GM21717 (cell line): ENCODE data around the gene ZRANB1.
A peak's percentile ranks its signal among the peaks of the same experiment; 100 is the strongest.
"Not testable (repeated sequence)": the region's sequence is repeated elsewhere in the genome, so short reads cannot be mapped to it uniquely, and the experiment has no call there.

ENCODE experiments used
- ATAC-seq: cut with Tn5 transposase; IDR thresholded peaks from one replicate; pipeline ENCODE4 v1.9.1; 2021; ENCODE audit warnings: mild to moderate bottlenecking, moderate library complexity; ENCODE audit not compliant: unreplicated experiment

Gene ZRANB1

DNA sequence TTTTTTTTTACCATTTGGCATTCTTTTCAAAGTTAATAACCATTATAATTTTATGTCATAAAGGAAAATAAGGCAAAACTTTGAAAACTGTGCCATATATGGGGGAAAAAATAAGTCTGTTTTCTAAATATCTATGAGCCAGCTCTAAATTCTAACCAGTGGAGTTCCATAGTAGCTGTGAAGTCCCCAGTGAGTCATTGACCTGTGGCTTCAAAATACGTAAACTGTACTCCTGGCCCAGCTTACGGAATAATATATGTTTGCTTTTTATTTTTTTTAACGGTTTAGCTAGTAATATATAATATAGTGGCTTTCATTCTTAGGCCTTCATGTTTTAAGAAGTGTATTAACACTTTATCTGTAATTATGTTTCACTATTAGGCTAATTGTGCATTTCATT is 20.5 kb downstream of the ZRANB1 start:
- ATAC-seq, result no peak

- ATAC-seq, result no peak
Measured at GRCh38 chr10:124963866-124964720, 22.2 kb downstream of the ZRANB1 start.

- ATAC-seq, result no peak
Measured at GRCh38 chr10:124966008-124966407, 24.1 kb downstream of the ZRANB1 start.

- no peak for ATAC-seq
Measured at GRCh38 chr10:124967255-124967654, 25.3 kb downstream of the ZRANB1 start.

DNA sequence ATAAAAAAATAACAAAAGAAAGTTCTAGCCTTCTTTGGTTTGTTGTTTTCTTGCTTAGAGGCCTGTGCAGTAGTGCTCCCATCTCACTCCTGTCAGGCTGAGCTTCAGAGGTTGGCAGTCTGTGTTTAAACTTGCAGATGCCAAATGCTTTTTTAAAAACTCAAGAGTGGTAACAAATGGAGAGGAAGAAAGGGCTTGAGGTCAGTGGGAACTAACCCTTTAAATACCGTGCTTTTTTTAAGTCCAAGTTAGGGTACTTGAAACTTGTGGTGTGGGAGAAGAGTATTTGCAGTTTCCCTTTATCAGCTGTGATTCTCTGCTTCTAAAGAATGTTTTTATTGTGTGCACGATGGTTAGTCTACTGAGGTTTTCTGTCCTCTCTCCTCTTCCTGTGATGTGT is 29.4 kb downstream of the ZRANB1 start:
- ATAC-seq, result peak; percentile 69

DNA sequence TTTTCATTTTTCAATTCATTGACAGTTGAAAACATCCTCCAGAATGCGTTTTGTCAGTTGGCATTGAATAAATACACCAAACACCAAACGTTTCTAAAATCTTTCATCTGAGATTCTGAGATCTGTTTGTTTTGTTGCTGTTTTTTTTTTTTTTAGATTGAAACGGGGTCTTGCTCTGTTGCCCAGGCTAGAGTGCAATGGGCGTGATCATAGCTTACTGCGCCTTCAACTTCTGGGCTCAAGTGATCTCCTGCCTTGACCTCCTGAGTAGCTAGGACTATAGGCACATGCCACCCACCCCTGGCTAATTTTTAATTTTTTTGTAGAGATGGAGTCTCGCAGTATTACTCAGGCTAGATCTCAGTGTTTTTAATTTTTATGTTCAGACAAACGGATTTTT is 30.7 kb downstream of the ZRANB1 start:
- no peak for ATAC-seq

DNA sequence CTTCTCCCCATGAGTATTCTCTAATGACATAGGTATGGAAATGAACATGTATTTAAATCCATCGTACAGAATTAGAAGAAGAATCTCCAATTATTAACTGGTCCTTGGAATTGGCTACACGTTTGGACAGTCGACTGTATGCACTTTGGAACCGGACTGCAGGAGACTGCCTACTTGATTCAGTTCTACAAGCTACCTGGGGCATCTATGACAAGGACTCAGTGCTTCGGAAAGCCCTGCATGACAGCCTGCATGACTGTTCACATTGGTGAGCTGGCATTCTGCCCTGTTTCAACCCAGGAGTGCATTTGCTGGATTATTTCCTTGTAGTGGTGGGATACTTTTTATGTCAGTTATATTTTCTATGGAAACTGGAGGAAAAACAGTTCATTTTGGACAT is 32.2 kb downstream of the ZRANB1 start:
- no peak for ATAC-seq

DNA sequence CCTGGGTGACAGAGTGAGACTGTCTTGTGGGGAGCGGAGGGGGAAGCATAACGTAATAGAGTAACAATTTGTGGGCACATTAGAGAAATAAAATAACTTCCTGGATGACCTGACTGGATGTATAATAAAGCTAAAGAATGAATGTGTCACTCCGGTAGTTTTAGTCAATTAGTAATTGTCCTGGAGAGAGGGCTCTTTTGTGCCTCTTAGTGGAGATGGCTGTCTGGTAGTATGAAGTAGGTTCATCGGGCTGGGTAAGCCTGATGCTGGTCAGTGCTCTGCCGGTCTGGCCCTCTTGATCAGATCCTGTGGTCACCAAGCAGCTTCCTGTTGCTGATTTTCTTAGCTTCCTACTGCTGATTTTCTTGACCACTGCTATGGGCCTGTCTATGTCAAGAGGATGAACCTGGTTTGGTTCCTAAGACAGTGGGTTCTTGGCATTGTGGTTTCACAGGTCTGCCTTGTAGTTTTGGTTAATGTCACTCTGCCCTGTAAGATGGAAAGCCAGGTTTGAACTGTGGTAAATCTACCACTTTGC is 34.1 kb downstream of the ZRANB1 start:
- peak; percentile 59 for ATAC-seq

DNA sequence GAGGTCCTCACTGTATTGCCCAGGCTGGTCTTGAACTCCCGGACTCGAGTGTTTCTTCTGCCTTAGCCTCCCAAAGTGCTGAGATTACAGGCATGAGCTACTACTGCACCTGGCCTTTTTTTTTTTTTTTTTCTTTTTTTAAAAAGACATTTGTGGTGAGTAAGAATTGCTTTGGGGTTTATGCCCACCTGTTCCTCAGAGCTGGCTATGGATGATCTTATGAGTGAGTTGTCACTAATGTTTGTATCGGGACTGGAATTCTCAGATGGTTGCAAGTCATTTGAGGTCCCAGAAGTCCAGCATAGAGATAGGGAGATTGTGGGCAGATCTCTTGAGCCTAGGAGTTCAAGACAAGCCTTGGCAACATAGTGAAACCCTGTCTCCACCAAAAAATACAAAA is 35.2 kb downstream of the ZRANB1 start:
- ATAC-seq, result no peak

- ATAC-seq, result no peak
Measured at GRCh38 chr10:124977648-124978375, 35.9 kb downstream of the ZRANB1 start.

- no peak for ATAC-seq
Measured at GRCh38 chr10:124978376-124978725, 36.4 kb downstream of the ZRANB1 start.

- no peak for ATAC-seq
Measured at GRCh38 chr10:124983321-124983720, 41.4 kb downstream of the ZRANB1 start.

GRCh38 chr10:124984376-124984775 is 42.5 kb downstream of the ZRANB1 start:
- no peak for ATAC-seq

DNA sequence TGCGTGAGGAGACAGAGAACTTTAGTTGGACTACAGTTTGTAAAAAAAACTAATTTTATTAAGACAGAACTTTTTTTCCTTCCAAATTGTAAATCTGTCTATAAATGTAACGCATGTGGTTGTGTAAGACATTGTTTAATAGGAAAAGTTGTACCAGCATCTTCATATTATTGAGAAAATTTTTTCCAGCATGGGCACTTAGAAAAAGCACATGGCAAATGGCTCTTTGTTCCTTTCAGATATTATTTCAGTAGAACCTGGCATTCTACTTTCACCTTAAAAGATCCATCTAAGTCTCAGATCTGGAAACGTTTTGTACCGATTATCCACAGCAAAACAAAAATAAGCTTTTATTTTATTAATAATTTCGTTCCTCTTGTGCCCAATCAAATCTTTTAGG is 43.2 kb downstream of the ZRANB1 start:
- ATAC-seq, result no peak

DNA sequence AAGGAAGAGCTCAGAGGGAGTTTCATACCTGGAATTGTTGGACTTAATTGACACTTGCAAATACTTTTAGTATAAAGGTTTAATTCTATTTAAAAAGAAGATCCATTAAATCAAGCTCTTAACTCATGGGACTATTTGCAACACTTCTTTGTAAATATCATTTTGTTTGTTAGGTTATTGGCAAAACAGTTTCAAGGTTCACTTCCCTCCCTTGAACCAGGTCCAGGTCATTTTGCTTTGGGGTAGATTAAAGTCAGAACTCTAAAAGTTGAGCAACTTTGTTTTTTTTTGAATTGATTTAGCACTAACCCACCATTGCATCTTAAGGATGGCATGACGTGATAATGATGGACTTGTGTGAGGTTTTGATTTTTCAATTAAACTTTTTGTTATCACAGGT is 45.9 kb downstream of the ZRANB1 start:
- ATAC-seq, result no peak

DNA sequence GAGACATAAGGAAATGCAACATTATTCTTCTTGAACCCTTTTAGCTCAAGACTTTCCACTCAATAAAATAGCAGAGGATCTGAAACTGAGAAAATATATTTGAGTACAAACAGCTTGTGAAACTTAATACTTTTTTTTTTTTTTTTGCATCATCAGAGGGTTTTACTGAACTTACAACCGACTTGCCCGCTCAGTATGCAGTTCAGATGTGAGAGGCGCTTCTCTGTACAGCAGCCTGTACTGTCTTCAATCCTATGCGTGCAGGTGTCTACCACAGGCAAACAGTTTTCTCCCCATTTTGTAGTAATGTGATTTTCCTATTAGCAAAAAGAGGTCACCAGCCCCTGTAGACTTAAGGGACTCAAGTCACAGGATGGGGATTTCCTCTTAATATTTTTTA is 46.8 kb downstream of the ZRANB1 start:
- not testable (repeated sequence) for ATAC-seq

- no peak for ATAC-seq
Measured at GRCh38 chr10:124989526-124989925, 47.6 kb downstream of the ZRANB1 start.

DNA sequence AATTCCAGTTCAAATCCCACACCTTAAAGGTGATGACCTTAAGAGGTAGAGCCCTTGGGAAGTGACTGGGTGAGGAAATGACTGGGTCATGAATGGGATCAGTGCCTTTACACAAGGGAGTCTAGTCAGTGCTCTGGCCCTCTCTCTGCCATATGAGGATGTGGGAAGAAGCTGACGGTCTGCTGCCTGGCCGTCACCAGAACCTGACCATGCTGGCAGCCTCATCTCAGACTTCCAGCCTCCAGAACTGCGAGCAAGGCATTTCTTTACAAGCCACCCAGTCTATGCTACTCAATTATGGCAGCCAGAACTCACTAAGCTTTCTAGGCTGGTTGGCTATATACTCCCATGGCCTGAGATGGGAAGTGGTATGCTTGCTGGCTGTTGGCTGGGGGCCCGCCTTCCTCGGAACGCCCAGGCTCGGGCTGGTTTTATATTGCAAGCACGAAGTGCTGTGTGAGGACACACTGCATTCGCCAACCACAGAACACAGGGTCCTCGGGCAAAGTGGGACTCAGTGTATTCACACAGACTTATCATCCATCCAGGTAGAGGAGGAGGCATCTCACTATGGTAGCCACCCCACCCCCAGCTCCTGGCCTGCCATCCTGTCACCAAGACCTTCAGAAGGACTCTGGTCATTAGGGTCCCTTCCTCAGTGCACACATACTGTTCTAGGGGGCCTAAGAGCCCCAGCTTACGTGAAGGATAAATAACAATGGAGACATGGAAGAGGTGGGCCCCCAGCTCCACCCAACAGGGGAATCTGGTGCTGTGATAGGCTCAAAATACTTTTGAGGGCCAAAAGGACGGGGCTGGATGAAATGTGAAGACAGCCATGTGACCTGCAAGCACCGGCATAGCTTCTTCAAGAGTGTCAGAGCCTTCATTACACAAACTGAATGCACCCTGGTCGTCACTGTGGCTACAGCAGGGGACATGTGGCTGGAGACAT is 49.0 kb downstream of the ZRANB1 start:
- no peak for ATAC-seq

GRCh38 chr10:124991835-124992234 is 49.9 kb downstream of the ZRANB1 start:
- ATAC-seq, result no peak

DNA sequence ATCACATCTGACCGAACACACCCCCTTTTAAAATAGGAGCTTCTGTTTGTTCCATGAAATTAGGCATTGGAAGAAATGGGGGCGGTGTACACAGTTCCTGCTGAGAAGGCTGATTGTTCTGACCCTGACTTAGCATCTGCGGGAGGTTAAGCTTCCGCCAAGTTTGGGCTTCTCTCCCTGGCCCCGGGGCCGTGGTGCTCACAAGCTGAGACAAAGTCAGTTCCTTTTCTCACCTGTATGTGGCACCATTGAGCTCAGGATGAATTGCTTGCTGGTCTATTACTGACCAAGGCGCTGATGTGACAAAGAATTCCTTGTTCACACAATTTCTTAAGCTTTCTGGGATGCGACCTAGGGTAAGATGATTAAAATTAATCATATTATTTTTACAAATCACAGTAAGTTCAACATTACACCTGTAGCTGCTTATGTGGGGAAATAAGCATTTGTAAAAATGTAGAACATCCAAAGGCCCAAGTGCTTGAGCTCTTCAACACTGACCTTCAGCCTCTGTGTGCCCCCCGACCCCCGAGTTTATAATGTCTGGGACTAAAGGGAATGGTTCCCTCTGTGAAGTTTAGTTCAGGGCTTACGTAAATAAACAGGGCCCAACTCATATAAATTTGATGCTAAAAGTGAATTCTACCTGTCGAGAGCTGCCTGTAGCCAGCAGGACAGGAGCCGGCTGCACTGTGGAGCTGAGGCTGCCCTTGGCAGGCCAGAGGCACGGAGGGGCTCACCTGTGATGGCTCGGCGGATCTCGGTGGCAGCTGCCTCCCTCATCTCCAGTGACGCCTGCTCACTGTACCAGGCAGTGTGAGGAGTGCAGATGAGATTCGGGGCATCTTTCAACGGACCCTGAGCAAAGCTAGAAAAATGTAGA is 50.8 kb downstream of the ZRANB1 start:
- ATAC-seq, result no peak
